ENCODE data around the gene FAM120A. TPM values are rescaled to one million over a fixed set of nuclear protein-coding genes. Genes with fewer than 3 reads are reported as not detected.

The FAM120A gene
- polyA plus RNA-seq, 1 donor from 2014 or later: 8.9 TPM

- TF ChIP-seq MXI1 (conservative IDR thresholded peaks at IDR 0.05; ENCODE audit: poor library complexity, severe bottlenecking): no peak
- TF ChIP-seq RAD21 (conservative IDR thresholded peaks at IDR 0.05): no peak
- TF ChIP-seq EZH2 (IDR thresholded peaks at IDR 0.05; ENCODE audit: borderline replicate concordance, insufficient read depth, low read length, poor library complexity, severe bottlenecking): no peak
- TF ChIP-seq REST (IDR thresholded peaks at IDR 0.05; ENCODE audit: borderline replicate concordance): no peak
- Histone ChIP-seq H3K9ac (ENCODE audit: low read length) (no peak overlapping the region), H4K20me1 (ENCODE audit: insufficient read depth) (no peaks in the 10 kb centered on the region)
Observed at GRCh38 chr9:93536874-93537273, 85.4 kb downstream of the FAM120A start.

GRCh38 chr9:93540305-93540704 is 88.8 kb downstream of the FAM120A start:
- no peaks in the 10 kb centered on the region for H3K9me3 ChIP-seq (ENCODE audit: low read length)
- H4K20me1 ChIP-seq (ENCODE audit: insufficient read depth): no peaks in the 10 kb centered on the region
- no peaks in the 10 kb centered on the region for H3K79me2 ChIP-seq (replicated peaks; ENCODE audit: insufficient read depth, low read length)
- TF ChIP-seq EP300 (conservative IDR thresholded peaks at IDR 0.05; ENCODE audit: poor library complexity, severe bottlenecking) (no peak), CTCF (IDR thresholded peaks at IDR 0.05; ENCODE audit: poor library complexity, severe bottlenecking) (no peak), SMC3 (conservative IDR thresholded peaks at IDR 0.05; ENCODE audit: poor library complexity) (no peak), RAD21 (conservative IDR thresholded peaks at IDR 0.05) (no peak)
- no peaks in the 10 kb centered on the region for H3K27me3 ChIP-seq (ENCODE audit: insufficient read depth, low read depth, low read length)
- H3K36me3 ChIP-seq (ENCODE audit: insufficient read depth, low read length): no peaks in the 10 kb centered on the region
- no peaks in the 10 kb centered on the region for H3F3A ChIP-seq (ENCODE audit: insufficient read depth, low read length, poor library complexity, severe bottlenecking)
- H3K27ac ChIP-seq (ENCODE audit: low read length): no peak overlapping the region
- no peaks in the 10 kb centered on the region for H3K9me2 ChIP-seq (ENCODE audit: insufficient read depth, low read length)
- no peak overlapping the region for H3K9ac ChIP-seq (ENCODE audit: low read length)
- no peak overlapping the region for H2AFZ ChIP-seq (ENCODE audit: low read depth, low read length)
- H3K4me3 ChIP-seq (ENCODE audit: low read length): no peak overlapping the region
- no peak overlapping the region for H3K4me2 ChIP-seq (ENCODE audit: low read length)

More at GRCh38 chr9:93536874-93537273, 85.4 kb downstream of the FAM120A start:
- Histone ChIP-seq H3K36me3 (ENCODE audit: insufficient read depth, low read length) (no peaks in the 10 kb centered on the region), H3K27me3 (ENCODE audit: insufficient read depth, low read depth, low read length) (no peaks in the 10 kb centered on the region), H3K9me3 (ENCODE audit: low read length) (no peaks in the 10 kb centered on the region), H3K4me3 (ENCODE audit: low read length) (no peak overlapping the region), H3K27ac (ENCODE audit: low read length) (no peak overlapping the region), H3K79me2 (replicated peaks; ENCODE audit: insufficient read depth, low read length) (no peaks in the 10 kb centered on the region), H2AFZ (ENCODE audit: low read depth, low read length) (no peak overlapping the region), H3K9me2 (ENCODE audit: insufficient read depth, low read length) (no peaks in the 10 kb centered on the region), H3K4me2 (ENCODE audit: low read length) (no peak overlapping the region), H3F3A (ENCODE audit: insufficient read depth, low read length, poor library complexity, severe bottlenecking) (no peaks in the 10 kb centered on the region)

- H3K27ac ChIP-seq (ENCODE audit: low read length): no peak overlapping the region
- H3K4me3 ChIP-seq (ENCODE audit: low read length): no peak overlapping the region
- no peaks in the 10 kb centered on the region for H3K9me2 ChIP-seq (ENCODE audit: insufficient read depth, low read length)
- no peaks in the 10 kb centered on the region for H4K20me1 ChIP-seq (ENCODE audit: insufficient read depth)
- no peaks in the 10 kb centered on the region for H3F3A ChIP-seq (ENCODE audit: insufficient read depth, low read length, poor library complexity, severe bottlenecking)
- no peaks in the 10 kb centered on the region for H3K79me2 ChIP-seq (replicated peaks; ENCODE audit: insufficient read depth, low read length)
- no peak overlapping the region for H3K9ac ChIP-seq (ENCODE audit: low read length)
- no peaks in the 10 kb centered on the region for H3K36me3 ChIP-seq (ENCODE audit: insufficient read depth, low read length)
- no peak overlapping the region for H3K4me2 ChIP-seq (ENCODE audit: low read length)
- TF ChIP-seq REST (IDR thresholded peaks at IDR 0.05; ENCODE audit: borderline replicate concordance) (no peak), EP300 (conservative IDR thresholded peaks at IDR 0.05; ENCODE audit: poor library complexity, severe bottlenecking) (no peak), MXI1 (conservative IDR thresholded peaks at IDR 0.05; ENCODE audit: poor library complexity, severe bottlenecking) (no peak), SMC3 (conservative IDR thresholded peaks at IDR 0.05; ENCODE audit: poor library complexity) (no peak), EZH2 (IDR thresholded peaks at IDR 0.05; ENCODE audit: borderline replicate concordance, insufficient read depth, low read length, poor library complexity, severe bottlenecking) (no peak), POLR2AphosphoS5 (IDR thresholded peaks at IDR 0.05) (no peak), RAD21 (conservative IDR thresholded peaks at IDR 0.05) (no peak), CTCF (IDR thresholded peaks at IDR 0.05; ENCODE audit: poor library complexity, severe bottlenecking) (no peak), TAF1 (IDR thresholded peaks at IDR 0.05; ENCODE audit: low read depth) (no peak)
- no peaks in the 10 kb centered on the region for H3K27me3 ChIP-seq (ENCODE audit: insufficient read depth, low read depth, low read length)
- no peaks in the 10 kb centered on the region for H3K9me3 ChIP-seq (ENCODE audit: low read length)
- H2AFZ ChIP-seq (ENCODE audit: low read depth, low read length): no peak overlapping the region
Observed at GRCh38 chr9:93541005-93541404, 89.5 kb downstream of the FAM120A start.

All from neural cell (in vitro differentiated cells).